ENCODE measurements around the gene E2F2. TPM values are rescaled to one million over a fixed set of nuclear protein-coding genes. Genes with fewer than 3 reads are reported as not detected.

E2F2 gene
- total RNA-seq, 1 experiment from 2014 or later, result 3.4 TPM

DNA sequence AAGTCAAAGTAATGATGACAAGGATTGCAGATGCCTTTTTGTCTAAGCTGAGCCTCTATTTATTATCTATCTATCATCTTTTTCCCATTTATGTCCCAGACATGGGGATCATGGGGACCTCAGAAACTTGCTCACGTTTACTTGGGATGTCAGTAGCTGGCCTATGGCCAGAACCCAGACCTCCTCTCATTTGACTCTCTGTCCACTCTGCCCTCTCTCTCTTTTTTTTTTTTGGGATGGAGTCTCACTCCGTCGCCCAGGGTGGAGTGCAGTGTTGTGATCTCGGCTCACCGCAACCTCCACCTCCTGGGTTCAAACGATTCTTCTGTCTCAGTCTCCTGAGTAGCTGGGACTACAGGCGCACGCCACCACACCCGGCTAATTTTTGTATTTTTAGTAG, 32.0 kb upstream of the E2F2 start:
- no peak for DNase-seq (ENCODE audit: extremely low read depth, low read depth)

DNA sequence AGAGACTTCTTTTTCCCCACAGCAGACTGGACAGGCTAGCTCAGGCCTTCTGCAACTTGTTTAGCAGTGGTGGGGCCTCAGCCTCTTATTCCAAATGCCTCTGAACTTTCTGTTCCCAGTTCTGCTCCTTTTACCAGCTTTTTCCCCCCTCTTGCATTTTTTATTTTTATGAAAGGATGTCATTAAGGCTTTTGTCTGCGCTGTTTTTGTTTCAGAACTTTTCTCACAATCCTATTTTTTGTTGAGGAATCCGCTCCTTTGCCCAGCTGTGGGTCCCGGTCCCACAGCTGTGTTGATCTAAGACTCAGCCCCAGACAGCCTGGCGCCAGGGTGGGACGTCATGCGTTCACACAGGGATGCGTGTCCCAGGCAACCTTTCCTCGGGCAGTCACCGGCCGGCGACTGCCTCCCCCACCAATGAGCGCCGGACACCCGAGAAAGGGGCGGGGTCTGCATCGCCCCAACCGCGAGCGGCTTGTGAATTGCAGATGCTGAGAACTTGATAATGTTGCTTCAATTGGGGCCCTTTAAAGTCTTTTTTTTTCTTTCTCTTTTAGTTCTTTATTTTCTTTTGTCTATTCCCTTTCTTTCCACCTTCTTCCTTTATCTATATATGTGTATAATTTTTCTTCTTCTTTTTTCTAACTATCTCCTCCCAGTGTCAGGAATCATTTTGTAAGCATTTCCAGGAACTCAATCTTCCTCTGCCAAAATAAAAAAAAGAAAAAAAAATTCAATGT, 31.3 kb upstream of the E2F2 start:
- peak; percentile 90 for DNase-seq (ENCODE audit: extremely low read depth, low read depth)

DNA sequence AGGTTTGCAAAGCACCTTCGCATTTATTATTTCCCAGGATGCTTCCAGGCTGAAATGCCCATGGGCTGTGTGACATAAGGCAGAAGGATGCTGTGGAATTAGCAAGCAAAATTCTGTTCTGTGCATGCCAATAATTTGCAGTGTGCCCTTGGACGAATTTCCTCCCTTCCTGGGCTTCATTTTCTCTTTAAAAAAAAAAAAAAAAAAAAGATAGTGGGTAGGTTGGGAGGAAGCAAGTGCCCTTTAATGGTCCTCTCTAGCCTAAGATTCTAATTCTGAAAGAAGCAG, 30.7 kb upstream of the E2F2 start:
- no peak for DNase-seq (ENCODE audit: extremely low read depth, low read depth)

DNA sequence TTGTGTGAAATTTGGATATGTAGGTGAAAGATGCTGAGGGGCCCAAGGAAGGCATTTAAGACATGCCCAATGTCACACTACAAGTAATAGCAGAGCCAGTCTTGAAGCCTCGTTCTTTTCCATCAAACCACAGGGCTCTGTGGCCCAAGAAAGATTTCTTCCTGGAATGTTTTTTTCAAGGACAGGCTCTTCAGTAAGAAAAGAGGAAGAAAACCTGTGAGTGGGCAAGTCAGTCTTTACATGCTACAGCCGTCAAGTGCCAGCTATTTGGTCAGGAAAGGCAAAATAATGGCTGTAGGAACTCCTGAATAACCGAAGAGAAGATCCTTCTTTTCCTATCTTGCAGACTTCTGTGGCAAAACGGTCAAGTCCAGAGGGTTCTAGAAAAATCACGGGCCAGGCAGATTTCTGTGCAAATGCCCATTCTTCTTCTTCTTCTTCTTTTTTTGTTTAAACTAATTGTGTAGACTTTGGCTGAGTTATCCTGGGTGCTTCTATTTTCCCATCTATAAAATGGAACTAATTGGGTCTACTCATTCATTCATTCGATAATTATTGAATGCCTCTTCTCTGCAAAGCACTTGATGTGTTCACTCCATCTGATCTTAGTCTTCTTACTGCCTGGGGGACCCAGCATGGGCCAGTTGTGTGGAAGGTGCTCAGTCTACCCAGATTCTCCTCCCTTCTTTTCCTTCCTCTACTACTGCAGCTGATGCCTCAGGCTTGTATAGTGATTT, 30.2 kb upstream of the E2F2 start:
- DNase-seq (ENCODE audit: extremely low read depth, low read depth), result no peak

DNA sequence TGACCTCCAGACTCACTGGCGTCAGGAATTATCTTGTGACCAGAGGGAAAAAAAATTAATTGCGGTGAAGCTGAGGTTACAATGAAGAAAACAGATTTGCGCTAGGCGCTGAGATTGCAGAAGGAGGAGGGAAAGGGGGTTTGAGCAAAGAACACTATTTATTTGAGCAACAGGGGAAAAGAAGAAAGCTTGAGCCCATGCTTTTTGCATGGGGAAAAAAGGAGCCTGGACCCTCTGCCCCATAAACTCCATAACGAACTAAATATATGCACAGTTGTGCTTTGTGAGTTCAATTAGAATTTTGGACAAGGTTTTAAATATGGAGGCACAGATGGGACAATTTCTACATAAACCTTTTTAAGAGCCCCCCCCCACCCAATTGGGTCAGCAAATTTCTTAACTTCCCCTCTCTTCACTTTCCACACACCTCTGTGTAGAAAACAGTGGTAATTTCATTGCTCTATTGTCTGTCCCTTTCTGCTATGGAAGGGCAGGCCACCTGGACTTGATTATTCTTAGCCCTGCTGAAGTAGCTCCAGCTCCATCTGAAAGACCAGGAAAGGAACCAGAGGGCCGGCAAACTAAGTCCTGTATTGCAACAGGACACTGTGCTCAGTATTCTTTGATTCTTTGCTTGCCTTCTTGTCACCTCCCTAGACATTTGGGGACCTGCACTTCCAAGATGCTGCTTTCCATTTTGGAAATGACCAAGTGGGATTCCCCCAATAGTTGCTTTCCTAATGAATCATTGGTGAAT, 29.1 kb upstream of the E2F2 start:
- DNase-seq (ENCODE audit: extremely low read depth, low read depth), result no peak

DNA sequence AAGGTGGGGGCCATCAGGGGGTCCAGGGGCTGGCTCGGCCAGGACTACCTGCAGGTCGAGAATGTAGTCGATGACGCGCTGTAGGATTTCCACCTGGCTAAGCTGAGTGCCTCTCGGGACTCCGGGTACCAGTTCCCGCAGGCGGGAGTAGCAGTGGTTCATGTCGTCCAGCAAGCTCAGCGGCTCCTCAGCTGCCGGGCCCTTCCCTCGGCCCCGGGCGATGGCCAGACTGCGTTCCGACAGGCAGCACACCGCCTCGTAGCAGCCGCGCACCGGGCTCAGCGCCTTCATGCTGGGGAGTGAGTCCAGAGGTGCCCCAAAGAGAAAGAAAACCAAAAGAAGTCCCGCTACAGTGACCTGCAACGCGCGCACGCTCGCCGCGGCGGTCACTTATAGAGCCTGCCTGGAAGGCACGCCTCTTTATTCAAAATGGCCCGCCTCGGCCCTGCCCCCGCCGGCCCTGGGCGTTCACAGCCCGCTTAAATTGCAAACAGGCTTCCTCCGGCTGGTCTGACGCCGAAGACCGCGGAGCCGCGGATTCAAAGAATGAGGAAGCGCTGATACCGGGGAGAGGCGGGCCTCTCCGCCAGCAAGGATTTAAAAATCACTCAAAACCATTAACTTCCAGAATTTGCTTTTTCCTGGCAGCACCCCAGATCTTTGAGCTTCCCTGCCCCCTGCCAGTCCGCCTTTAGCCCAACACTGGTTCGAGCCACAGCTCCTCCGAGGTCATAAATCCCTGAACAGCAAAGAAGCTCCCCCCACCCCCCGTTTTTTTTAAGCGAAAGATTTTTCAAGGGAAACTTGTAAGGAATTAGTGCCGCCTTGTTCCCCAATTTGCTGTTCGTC, 28.3 kb upstream of the E2F2 start, which contains the start of gene ID3:
Gene ID3, minus strand, starts transcription at position 366 of the 849 bp plus-strand sequence. Its CDS starts 75 bp downstream, at position 291.
- DNase-seq (ENCODE audit: extremely low read depth, low read depth), result peak; percentile 89

DNA sequence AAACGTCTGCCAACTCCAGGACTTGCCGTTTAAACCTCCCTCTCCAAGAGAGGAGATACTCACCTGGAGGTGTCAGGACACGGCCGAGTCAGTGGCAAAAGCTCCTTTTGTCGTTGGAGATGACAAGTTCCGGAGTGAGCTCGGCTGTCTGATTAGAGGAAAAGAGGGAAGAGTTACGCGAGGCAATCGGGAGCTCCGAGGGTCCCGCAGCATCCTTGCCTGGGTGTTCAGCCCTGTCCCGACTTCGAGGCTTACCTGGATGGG, 27.8 kb upstream of the E2F2 start:
- DNase-seq (ENCODE audit: extremely low read depth, low read depth), result no peak

DNA sequence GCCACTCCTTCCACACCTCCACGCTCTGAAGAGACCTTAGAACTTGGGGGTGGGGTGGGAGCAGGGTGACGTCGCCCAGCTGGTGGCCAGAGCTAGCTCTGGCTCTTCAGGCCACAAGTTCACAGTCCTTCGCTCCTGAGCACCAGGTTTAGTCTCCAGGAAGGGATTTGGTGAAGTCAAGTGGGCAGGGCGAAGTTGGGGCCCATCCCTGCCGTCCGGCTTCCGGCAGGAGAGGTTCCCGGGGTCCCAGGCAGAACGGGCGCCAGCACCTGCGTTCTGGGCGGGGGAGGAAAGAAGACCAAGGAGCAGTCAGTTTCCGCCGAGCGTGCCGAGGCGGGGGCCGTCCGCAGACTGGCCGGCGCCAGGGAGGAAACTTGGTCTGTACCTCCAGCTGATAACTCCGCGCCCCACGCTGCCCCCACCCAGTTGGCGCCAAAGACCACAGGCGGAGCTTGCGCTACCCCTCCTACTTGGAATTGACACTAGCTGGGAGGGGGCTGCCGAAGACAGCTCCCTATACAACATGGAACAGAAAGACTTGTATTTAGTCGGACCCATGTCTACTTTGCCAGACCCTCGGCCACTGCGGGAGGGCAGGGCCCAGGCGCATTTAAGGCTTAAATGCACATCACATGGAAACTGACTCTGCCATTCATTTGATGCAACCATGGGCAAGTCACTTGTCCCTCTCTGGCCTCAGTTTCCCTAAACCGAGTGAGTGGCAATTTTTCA, 27.3 kb upstream of the E2F2 start:
- no peak for DNase-seq (ENCODE audit: extremely low read depth, low read depth)

DNA sequence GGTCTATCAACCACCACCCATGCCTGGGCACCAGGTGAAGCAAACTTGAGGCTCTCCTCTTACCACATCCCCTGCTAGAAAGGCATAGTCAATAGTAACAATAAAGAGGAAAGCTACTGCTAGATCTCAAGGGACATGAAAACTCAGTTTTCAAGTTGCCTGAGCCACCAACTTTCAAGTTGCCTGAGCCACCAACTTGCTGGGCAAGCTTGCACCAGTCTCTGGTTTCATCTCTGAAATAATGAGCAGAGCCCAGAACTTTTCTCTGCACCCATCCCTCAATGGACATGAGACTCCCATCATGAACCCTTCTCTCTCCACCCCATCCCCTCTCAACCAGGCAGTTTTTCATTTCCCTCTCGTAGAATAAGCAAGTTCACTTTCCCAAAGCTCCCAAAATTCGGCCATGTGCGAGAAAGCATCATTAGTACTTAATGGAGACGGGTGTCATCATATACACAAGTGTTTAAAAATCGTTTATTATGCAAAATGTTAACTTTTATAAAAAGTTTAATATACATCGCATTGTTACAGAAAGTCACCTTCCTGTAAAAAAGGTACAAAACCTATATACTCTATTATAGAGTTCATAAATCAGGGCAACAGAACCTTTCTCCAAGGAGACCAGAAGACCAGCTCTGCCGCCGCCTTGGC, 26.6 kb upstream of the E2F2 start:
- DNase-seq (ENCODE audit: extremely low read depth, low read depth), result no peak

DNA sequence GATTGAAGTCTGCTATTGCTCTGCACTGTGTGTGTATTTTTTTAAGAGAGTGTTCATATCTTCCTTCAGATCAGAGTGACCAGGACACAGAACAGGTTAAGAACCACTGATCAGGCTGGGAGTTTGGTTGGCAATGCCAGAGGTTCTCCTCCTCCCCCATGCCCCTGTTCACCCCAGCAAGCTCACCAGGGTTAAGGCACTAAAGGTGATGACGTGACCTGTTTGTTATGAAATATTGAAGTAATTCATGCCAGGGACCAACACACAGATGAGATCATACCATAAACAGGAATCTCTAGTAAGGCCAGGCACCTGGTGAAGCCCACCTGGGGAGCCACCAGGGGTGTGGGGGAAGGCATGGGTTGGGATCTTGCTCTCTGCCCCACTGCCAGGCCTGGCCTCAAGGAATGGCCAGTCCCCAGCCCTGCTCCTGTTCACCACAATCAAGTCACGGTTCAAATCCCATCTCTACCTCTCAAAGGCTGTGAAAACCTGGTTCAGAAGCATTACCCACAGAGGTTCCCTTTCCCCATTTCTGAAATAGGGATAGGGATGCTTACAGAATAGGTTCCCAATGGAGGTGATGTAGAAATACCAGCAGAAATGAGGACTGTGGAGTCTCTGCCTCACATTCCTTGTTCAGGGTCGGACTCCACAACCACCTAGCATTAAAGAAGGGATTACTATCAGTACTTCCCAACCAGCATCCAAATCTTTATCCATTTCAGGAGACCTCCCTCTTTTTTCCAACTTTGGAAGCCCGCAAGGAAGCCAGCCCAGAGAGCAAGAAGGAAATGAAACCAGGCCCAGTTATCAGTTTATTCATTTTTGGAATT, 25.8 kb upstream of the E2F2 start:
- DNase-seq (ENCODE audit: extremely low read depth, low read depth), result no peak

DNA sequence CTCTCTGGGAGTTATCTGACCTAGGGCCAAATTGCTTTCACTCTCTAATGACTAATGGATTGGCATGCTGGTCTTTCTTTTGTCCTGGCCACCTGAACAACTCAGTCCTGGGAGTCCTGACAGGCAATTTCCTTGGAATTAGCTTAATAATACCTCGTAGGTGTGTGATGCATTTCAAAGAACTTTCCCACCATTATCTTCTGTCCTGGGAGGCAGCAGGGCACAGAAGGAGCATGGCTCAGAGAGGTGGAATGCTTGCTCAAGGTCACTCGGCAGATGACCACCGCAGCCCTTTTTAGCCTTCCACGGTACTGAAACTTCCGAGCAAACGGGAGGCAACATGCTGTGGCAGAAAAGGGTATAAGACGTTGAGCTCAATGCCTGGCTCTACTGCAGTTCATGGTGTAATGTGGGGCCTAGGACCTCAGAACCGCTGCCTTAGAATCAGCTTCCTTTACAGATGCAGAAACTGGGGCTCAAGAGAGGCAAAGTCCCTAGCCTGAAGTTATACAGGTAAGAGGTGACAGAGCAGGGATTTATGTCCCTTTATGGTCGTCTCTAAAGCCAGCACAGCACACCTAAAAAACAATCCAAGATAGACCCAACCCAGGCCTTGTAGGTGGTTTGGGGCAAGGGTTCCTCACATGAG, 25.1 kb upstream of the E2F2 start:
- DNase-seq (ENCODE audit: extremely low read depth, low read depth), result no peak

DNA sequence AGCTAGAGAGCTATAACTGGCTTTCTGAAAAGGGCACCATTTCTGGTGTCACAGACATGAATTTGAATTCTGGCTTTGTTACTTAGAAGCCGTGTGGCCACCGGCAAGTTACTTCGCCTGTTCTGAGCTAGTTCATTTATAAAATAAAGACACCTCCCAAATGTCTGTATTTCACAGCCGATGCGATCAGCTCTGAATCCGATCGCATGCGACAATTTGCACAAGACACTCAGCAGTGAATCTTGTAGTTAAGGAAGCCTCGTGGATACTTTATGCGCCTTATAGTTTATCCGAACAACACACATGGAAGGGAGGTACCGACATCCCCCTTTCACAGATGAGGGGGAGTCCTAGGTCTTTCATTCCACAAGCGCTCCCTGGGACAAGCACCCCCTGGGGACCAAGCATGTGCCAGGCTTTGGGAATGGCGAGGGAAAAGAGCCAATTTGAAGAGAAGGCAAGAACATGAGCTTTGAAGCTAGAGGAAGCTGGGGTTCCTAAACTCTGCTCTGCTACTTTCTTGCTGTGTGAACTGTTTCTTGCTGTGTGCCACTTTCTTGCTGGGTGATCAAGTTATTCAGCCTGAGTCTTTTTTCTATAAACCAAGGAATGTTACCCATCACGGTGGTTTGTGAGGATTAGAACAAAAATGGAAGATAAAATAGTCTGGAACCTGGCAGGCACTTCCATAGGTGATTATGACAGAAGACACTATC, 24.4 kb upstream of the E2F2 start:
- no peak for DNase-seq (ENCODE audit: extremely low read depth, low read depth)

DNA sequence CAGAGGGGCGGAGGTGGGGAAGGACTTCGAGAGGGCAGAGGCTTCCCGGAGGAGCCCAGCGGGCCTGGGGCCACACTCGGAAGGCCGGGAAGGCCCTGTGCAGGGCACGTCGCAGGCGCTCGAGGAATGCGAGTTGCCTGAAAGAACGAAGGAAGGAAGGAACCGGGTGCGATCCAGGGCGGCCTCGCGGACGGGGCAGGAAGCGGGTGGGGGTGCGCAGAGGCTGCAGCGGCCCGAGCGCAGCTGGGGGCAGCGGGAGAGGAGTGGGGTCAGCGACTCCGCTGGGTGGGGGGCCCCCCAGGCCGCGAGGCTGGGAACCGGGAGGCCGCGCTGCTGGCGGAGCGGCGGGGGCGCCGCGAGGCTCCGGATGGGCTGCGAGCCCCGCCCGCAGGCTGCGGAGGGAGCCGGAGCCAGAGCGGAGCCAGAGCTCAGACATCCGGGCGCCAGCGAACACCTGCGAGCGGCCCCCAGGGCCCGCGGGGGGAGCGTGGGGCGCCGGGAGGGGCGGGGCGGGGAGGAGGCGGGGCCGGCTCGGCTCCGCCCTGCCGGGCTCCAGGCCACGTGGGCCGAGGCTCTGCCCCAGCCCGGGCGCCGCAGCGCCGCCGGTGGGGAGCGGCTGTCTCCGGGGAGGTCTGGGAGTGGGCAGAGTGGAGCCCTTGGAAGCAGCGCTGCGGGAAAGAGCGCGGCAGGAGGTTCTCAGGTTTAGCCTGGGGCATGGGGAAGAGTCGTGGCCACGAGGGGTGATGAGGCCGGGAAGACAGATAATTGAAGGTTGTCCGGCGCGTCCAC, 23.6 kb upstream of the E2F2 start:
- peak; percentile 68 for DNase-seq (ENCODE audit: extremely low read depth, low read depth)

DNA sequence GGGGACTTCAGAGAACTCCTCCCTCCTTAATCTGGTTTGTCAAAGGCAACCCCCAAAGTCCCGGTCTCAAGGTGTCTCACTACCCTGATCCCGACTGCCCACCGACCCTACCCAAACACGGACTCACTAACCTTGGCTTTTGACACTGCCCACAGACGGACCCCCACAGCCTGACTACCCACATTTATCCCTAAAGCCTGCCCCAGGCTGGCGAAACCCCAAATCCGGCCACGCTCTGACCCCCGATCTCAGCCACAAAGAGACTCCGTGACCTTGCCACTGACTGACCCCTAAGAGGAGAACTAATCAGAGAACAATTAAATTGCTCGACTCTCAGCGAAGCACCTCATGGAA, 23.1 kb upstream of the E2F2 start:
- DNase-seq (ENCODE audit: extremely low read depth, low read depth), result no peak

DNA sequence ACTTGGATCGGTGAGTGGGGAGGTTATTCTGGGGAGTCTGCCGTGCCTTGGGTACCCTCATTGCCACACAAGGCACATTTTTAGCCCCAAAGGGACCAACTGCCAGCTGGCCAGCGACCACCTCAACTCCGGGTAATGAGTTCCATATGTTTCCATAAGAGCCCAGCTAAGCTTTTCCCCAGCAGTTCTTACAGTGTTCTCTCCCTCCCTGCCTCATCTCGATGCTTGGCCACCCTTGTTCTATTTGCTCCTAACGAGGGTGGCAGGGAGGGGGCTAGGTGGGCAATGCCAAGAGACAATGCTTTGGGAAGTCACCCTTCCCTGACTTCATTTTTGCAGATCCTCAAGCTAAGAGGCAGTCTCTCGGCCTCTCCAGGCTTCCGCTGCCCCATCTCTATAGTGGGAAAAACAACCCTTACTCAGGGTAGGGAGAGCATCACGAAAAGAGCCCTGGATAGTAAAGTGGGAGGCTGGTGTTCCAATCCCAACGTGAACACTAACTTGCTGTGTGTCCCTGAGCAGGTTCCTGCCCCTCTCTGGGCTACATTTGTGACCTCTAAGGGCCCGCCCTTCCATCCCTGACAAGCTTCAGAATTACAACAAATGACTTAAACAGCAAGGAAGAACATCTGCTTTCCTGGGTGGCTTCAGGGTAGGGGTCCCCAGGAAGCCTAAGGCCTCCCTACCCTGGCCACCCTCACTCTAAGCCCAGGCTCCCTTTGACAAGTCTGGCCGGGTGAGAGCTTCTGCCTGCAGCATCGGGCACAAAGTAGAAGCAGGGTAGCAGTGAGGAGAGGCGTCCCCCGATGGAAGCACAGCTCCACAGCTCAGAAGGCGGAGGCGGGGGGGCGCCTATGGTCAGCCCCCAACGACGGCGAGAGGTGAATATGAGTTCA, 22.4 kb upstream of the E2F2 start:
- DNase-seq (ENCODE audit: extremely low read depth, low read depth), result no peak

DNA sequence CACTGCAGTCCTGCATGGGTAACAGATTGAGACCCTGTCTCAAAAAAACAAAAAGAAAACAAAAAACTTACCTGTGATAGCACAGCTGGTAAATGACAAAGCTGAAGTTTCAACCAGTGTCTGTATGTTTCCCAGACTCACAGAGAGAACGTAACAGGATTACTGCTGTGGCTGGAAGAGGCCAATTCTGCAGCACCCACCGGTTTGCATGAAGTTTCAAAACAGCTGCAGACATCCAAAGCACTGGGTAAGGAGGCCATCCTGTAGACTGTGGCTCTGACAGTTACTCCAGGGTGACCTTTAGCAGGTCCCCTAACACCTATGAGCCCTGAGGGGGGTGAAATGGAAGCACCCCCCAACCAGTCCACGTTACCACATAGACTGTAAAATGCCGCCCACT, 20.8 kb upstream of the E2F2 start:
- DNase-seq (ENCODE audit: extremely low read depth, low read depth), result no peak
